Measurements from ENCODE around the gene VSIR. TPM values are rescaled to one million over a fixed set of nuclear protein-coding genes. Genes with fewer than 3 reads are reported as not detected.

The VSIR gene
- total and polyA plus RNA-seq, 9 donors, result 23.5 to 45.0 (median 33.9) TPM

GRCh38 chr10:71734797-71735196 is 38.5 kb downstream of the VSIR start:
- Histone ChIP-seq H3K4me1 (ENCODE audit: control insufficient read depth, insufficient read depth, low read length) (peaks cover 41% of the 10 kb centered on the region), H3K4me3 (ENCODE audit: low read length) (no peak overlapping the region), H3K36me3 (ENCODE audit: control insufficient read depth, insufficient read depth, low read length) (peaks cover 2% of the 10 kb centered on the region), H3K27me3 (ENCODE audit: control insufficient read depth, insufficient read depth, low read length) (no peaks in the 10 kb centered on the region), H3K9me3 (replicated peaks; ENCODE audit: control insufficient read depth, low read depth, low read length) (no peaks in the 10 kb centered on the region), H3K27ac (ENCODE audit: low read length) (no peak overlapping the region)
- 87% methylated on average over 3 of the region's 5 CpGs for WGBS (ENCODE audit: insufficient coverage)
- no peak for DNase-seq

- Histone ChIP-seq H3K36me3 (ENCODE audit: control insufficient read depth, insufficient read depth, low read length) (no peaks in the 10 kb centered on the region), H3K4me1 (ENCODE audit: control insufficient read depth, insufficient read depth, low read length) (peaks cover 53% of the 10 kb centered on the region), H3K27ac (ENCODE audit: low read length) (no peak overlapping the region), H3K27me3 (ENCODE audit: control insufficient read depth, insufficient read depth, low read length) (no peaks in the 10 kb centered on the region), H3K4me3 (ENCODE audit: low read length) (no peak overlapping the region), H3K9me3 (replicated peaks; ENCODE audit: control insufficient read depth, low read depth, low read length) (no peaks in the 10 kb centered on the region)
- WGBS (ENCODE audit: insufficient coverage), result 91% methylated on average over 10 of the region's 12 CpGs
- no peak for DNase-seq
These were observed 41.5 kb downstream of the VSIR start for GRCh38 chr10:71731791-71732190.

GRCh38 chr10:71729161-71729636 is 44.1 kb downstream of the VSIR start:
- DNase-seq, result peak; percentile 70
- 51% methylated on average over 7 of the region's 10 CpGs for WGBS (ENCODE audit: insufficient coverage)
- Histone ChIP-seq H3K9me3 (replicated peaks; ENCODE audit: control insufficient read depth, low read depth, low read length) (no peaks in the 10 kb centered on the region), H3K4me3 (ENCODE audit: low read length) (no peak overlapping the region), H3K4me1 (ENCODE audit: control insufficient read depth, insufficient read depth, low read length) (peaks cover 52% of the 10 kb centered on the region), H3K27me3 (ENCODE audit: control insufficient read depth, insufficient read depth, low read length) (no peaks in the 10 kb centered on the region), H3K36me3 (ENCODE audit: control insufficient read depth, insufficient read depth, low read length) (no peaks in the 10 kb centered on the region), H3K27ac (ENCODE audit: low read length) (peak overlapping the region; percentile 88)

- Histone ChIP-seq H3K27me3 (ENCODE audit: control insufficient read depth, insufficient read depth, low read length) (no peaks in the 10 kb centered on the region), H3K9me3 (replicated peaks; ENCODE audit: control insufficient read depth, low read depth, low read length) (no peaks in the 10 kb centered on the region), H3K4me1 (ENCODE audit: control insufficient read depth, insufficient read depth, low read length) (peaks cover 52% of the 10 kb centered on the region), H3K4me3 (ENCODE audit: low read length) (no peak overlapping the region), H3K36me3 (ENCODE audit: control insufficient read depth, insufficient read depth, low read length) (no peaks in the 10 kb centered on the region), H3K27ac (ENCODE audit: low read length) (peak overlapping the region; percentile 88)
- 24% methylated on average over 4 of the region's 8 CpGs for WGBS (ENCODE audit: insufficient coverage)
- peak; percentile 85 for DNase-seq
These were observed 45.3 kb downstream of the VSIR start for GRCh38 chr10:71727738-71728737.

- Histone ChIP-seq H3K27ac (ENCODE audit: low read length) (peak overlapping the region; percentile 88), H3K9me3 (replicated peaks; ENCODE audit: control insufficient read depth, low read depth, low read length) (no peaks in the 10 kb centered on the region), H3K4me1 (ENCODE audit: control insufficient read depth, insufficient read depth, low read length) (peaks cover 52% of the 10 kb centered on the region), H3K27me3 (ENCODE audit: control insufficient read depth, insufficient read depth, low read length) (no peaks in the 10 kb centered on the region), H3K4me3 (ENCODE audit: low read length) (no peak overlapping the region), H3K36me3 (ENCODE audit: control insufficient read depth, insufficient read depth, low read length) (no peaks in the 10 kb centered on the region)
- 81% methylated on average over 6 of the region's 12 CpGs for WGBS (ENCODE audit: insufficient coverage)
- DNase-seq, result no peak
These were observed 46.1 kb downstream of the VSIR start for GRCh38 chr10:71727105-71727737.

GRCh38 chr10:71726580-71727104 is 46.7 kb downstream of the VSIR start:
- DNase-seq, result no peak
- H3K27me3 ChIP-seq (ENCODE audit: control insufficient read depth, insufficient read depth, low read length), result no peaks in the 10 kb centered on the region
- H3K36me3 ChIP-seq (ENCODE audit: control insufficient read depth, insufficient read depth, low read length), result no peaks in the 10 kb centered on the region
- H3K4me1 ChIP-seq (ENCODE audit: control insufficient read depth, insufficient read depth, low read length), result peaks cover 52% of the 10 kb centered on the region
- H3K9me3 ChIP-seq (replicated peaks; ENCODE audit: control insufficient read depth, low read depth, low read length), result no peaks in the 10 kb centered on the region
- H3K27ac ChIP-seq (ENCODE audit: low read length), result peak overlapping the region; percentile 88
- 76% methylated on average over 9 of the region's 11 CpGs for WGBS (ENCODE audit: insufficient coverage)
- H3K4me3 ChIP-seq (ENCODE audit: low read length), result no peak overlapping the region

- H3K4me1 ChIP-seq (ENCODE audit: control insufficient read depth, insufficient read depth, low read length), result peaks cover 52% of the 10 kb centered on the region
- no peaks in the 10 kb centered on the region for H3K36me3 ChIP-seq (ENCODE audit: control insufficient read depth, insufficient read depth, low read length)
- 54% methylated on average over 2 of the region's 9 CpGs for WGBS (ENCODE audit: insufficient coverage)
- H3K27ac ChIP-seq (ENCODE audit: low read length), result no peak overlapping the region
- H3K9me3 ChIP-seq (replicated peaks; ENCODE audit: control insufficient read depth, low read depth, low read length), result no peaks in the 10 kb centered on the region
- no peak overlapping the region for H3K4me3 ChIP-seq (ENCODE audit: low read length)
- no peak for DNase-seq
- no peaks in the 10 kb centered on the region for H3K27me3 ChIP-seq (ENCODE audit: control insufficient read depth, insufficient read depth, low read length)
These were observed 47.2 kb downstream of the VSIR start for GRCh38 chr10:71725998-71726579.

- no peak for DNase-seq
- no peaks in the 10 kb centered on the region for H3K27me3 ChIP-seq (ENCODE audit: control insufficient read depth, insufficient read depth, low read length)
- H3K4me1 ChIP-seq (ENCODE audit: control insufficient read depth, insufficient read depth, low read length), result peaks cover 54% of the 10 kb centered on the region
- H3K36me3 ChIP-seq (ENCODE audit: control insufficient read depth, insufficient read depth, low read length), result no peaks in the 10 kb centered on the region
- no peaks in the 10 kb centered on the region for H3K9me3 ChIP-seq (replicated peaks; ENCODE audit: control insufficient read depth, low read depth, low read length)
- H3K27ac ChIP-seq (ENCODE audit: low read length), result no peak overlapping the region
- 94% methylated on average over 14 of the region's 14 CpGs for WGBS (ENCODE audit: insufficient coverage)
- no peak overlapping the region for H3K4me3 ChIP-seq (ENCODE audit: low read length)
These were observed 48.1 kb downstream of the VSIR start for GRCh38 chr10:71725249-71725648.

- Histone ChIP-seq H3K36me3 (ENCODE audit: control insufficient read depth, insufficient read depth, low read length) (no peaks in the 10 kb centered on the region), H3K4me3 (ENCODE audit: low read length) (no peak overlapping the region), H3K27ac (ENCODE audit: low read length) (no peak overlapping the region), H3K4me1 (ENCODE audit: control insufficient read depth, insufficient read depth, low read length) (peaks cover 57% of the 10 kb centered on the region), H3K27me3 (ENCODE audit: control insufficient read depth, insufficient read depth, low read length) (no peaks in the 10 kb centered on the region), H3K9me3 (replicated peaks; ENCODE audit: control insufficient read depth, low read depth, low read length) (no peaks in the 10 kb centered on the region)
- DNase-seq, result no peak
- WGBS (ENCODE audit: insufficient coverage), result 88% methylated on average over 6 of the region's 6 CpGs
These were observed 48.8 kb downstream of the VSIR start for GRCh38 chr10:71724539-71724938.

- Histone ChIP-seq H3K4me1 (ENCODE audit: control insufficient read depth, insufficient read depth, low read length) (peaks cover 56% of the 10 kb centered on the region), H3K36me3 (ENCODE audit: control insufficient read depth, insufficient read depth, low read length) (no peaks in the 10 kb centered on the region), H3K4me3 (ENCODE audit: low read length) (no peak overlapping the region), H3K9me3 (replicated peaks; ENCODE audit: control insufficient read depth, low read depth, low read length) (no peaks in the 10 kb centered on the region), H3K27ac (ENCODE audit: low read length) (no peak overlapping the region), H3K27me3 (ENCODE audit: control insufficient read depth, insufficient read depth, low read length) (no peaks in the 10 kb centered on the region)
- DNase-seq, result no peak
- WGBS (ENCODE audit: insufficient coverage), result 82% methylated on average over 4 of the region's 11 CpGs
These were observed 50.0 kb downstream of the VSIR start for GRCh38 chr10:71723311-71723710.

Measured in muscle of leg (tissue), 11 donors.